ENCODE measurements around the gene TRIO. TPM values are rescaled to one million over a fixed set of nuclear protein-coding genes. Genes with fewer than 3 reads are reported as not detected.
A peak's percentile ranks its signal among the peaks of the same experiment; 100 is the strongest.

Gene TRIO
- polyA plus RNA-seq, 12 donors = 152 to 272 (median 172) TPM; not detected in 1

DNA sequence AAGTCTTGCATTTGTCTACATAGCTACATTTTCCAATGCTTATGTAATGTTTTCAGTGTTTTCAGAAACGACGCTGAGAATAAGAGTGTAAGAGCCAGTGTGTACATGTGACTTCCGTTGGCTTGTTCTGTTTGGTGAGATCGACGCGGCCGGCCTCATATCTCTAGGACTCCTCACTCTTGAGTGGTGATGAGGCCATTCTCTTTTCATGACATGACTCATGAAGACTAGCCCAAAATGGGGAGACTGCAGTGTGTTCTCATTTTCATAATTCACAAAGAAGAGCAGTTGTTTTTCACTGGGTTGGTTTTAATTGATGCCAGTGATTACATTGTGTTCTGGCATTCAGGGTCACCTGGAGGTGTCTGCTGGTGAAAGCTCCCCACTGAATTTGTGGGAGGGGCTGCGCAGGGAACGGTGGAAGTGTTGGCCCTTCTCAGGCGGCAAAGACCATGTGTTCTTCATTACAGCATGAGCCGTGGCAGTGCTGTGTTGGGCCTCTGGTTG is 306.9 kb downstream of the TRIO start:
- peak; percentile 78 for DNase-seq

DNA sequence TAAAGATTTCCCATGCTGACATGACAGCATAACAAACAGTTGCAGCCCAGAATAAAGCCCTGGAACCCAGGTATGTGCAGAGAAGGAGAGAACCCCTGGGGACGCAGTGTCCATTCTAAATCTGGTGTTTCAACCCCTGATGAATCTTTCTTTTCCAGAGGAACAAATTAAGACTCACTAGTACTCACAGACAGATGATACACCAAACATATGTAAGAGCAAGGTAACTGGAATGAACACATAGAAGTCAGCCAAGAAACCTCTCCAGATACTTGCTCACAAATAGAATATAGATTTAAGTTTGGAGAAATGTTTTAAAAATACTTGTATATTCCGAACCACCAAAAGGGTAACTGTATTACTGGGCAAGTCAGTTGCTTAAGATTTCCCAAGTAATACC is 307.6 kb downstream of the TRIO start:
- no peak for DNase-seq

DNA sequence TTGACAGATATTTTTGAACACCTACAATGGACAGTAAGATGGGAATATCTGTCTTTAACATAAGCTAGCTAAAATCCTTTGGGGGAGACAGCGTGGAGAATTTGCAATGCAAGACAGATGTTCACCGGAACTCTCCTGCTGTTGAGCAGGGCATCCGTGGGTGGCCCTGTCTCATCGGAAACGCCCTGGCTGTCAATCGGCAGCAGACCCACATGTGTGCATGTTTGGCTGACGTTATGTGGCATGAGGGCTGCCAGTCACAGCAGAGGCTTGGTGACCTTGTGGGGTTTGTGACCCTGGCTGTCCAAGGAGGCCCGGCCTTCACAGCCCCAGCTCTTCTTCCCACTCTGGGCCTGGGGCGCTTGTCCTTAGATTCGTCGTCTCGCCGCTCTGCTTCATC is 308.7 kb downstream of the TRIO start:
- DNase-seq = no peak

DNA sequence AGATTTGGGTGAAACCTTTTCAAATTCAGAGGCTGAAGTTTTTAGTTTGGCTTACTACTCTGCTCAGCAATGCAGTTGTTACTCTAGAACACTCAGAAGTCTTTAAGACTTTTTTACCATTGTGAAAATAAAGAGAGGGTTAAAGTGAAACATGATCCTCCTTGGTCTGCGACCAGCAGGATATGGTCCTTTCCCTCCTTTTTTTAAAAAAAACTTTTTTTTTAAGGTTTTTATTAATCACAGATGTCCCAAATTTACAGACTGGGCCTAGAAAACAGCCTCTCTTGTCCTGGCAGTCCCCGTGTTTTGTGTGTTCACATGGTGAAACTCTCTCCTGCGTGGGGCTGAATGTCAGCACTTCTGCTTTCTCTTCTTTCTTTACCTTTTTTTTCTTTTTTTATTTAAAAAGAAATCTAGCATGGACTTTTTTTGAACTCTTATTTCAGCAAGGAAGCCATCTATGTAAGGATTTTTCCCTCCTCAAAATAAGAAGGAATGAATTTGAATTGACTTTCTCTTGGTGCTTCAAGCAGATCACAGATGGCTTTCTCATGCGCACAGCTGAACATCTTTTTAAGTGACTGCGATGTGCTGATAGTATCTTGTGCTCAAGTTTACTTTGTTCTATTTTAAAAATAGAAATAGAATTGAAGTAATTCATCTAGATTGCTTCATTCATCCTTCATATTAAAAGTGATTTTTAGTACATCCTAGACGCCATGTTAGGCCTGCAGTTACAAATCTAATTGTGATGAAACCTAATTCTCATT is 309.7 kb downstream of the TRIO start:
- no peak for DNase-seq

DNA sequence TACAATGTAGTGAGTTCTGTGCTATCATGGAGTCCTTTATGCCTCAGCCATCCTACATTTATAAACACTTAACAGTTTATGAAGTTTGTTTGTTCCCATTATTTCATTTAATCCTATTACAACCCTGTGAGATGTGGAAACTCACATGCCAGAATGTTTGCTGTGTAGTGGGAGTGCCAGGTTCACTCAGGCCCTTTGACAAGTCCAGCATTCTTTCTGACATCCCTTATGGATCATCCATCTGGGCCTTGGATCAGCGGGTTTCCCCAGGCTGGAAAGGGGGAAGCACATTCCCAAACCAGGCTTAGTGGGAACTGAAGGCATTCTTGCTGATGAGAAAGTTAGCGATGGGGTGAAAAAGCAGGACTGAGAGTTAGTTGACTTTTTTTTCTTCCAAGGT is 310.3 kb downstream of the TRIO start:
- no peak for DNase-seq

DNA sequence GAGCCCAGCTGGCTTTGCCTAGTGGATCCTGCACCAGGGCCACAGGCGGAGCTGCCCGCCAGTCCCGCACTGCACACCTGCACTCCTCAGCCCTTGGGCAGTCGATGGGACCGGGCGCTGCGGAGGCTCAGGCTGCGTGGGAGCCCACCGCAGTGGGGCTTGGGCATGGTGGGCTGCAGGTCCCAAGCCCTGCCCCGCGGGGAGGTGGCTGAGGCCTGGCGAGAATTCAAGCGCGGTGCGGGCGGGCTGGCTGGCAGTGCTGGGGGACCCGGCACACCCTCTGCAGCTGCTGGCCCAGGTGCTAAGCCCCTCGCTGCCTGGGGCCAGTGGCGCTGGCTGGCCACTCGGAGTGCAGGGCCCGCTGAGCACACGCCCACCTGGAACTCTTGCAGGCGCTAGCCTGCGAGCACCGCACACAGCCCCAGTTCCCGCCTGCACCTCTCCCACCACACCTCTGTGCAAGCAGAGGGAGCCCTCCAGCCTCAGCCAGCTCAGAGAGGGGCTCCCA is 312.7 kb downstream of the TRIO start:
- no peak for DNase-seq

DNA sequence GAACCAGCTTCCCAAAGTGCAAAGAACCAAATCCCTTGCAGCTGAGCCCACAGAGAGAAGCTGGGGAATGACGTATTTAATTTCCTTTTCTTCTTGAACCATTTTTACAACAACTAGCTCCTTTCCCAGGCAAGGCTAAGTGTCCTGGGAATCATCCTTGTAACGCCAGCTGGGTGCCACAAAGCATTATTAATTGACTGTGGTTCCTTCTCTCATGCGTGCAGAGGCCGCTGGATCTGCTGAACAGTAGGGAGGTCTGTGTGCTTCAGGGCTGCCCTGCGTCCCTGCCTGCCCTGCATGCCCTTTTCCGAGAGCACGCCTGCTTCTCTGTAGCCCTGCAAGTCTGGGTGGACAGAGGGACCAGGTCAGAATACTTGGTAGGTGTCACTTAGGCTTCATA is 314.3 kb downstream of the TRIO start:
- DNase-seq = no peak

DNA sequence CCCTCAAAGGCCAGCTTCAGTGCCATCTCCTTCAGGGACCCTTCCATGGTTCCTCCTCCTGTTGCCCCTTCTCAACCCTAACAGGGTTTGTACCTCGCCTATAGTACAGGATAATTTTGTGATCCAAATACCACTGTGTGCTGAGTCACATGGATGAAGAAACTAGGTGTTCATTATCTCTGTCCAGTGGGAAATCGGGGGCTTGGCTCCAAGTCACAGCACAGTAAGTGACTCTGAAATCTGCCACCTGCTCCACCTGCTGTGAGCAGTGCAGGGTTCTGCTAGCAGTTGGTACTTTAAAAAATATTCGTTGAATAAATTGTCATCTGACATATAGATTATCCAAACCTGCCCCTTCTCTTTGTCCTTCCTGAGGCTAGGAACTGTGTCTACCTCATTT is 315.3 kb downstream of the TRIO start:
- no peak for DNase-seq

DNA sequence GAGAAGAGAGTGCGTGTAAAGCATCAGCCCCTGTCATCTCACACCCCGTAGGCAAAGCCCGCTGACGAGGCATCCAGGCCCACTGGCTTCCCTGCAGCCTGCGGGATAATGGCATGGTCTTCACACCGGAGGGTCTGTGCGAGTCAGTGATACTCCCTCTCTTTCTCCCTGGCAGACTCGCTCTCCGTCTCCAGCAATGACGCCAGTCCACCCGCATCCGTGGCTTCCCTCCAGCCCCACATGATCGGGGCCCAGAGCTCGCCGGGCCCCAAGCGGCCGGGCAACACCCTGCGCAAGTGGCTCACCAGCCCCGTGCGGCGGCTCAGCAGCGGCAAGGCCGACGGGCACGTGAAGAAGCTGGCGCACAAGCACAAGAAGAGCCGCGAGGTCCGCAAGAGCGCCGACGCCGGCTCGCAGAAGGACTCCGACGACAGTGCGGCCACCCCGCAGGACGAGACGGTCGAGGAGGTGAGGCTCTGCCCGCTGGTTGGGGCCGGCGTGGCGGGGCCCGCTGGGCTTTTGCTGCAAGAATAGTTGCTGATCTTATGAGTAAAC is 317.8 kb downstream of the TRIO start:
- no peak for DNase-seq

DNA sequence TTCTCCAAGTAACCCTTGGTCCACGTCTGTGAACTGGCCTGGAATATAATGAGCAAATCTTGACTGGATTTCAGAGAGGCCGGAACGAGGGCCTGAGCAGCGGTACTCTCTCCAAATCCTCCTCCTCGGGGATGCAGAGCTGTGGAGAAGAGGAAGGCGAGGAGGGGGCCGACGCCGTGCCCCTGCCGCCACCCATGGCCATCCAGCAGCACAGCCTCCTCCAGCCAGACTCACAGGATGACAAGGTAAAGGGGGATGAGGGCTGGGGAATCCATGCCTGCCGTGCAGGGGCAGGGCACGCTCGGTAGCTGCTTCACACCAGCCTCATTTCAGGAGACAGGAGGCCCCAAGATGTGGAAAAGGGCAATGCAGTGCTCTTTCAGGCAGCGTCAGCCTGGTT is 319.5 kb downstream of the TRIO start:
- DNase-seq = no peak

DNA sequence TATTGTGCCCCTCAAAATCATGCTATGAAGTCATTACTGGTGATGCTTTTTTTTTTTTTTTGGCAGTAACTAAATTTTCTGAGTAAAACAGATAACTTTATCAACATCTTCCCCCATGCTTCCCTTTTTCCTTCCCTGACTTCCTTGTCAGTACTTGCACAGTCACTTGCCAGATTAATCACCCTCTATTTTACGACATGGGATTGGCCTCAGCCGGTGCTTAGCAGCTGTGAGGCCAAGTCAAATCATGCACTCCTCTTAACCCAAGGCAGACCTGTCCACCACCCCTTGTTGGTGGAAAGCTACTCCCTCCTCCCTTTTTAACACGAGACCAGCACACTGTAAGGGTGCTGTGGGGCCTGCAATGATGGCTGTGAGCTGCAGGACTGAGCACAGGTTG is 320.5 kb downstream of the TRIO start:
- DNase-seq = no peak

DNA sequence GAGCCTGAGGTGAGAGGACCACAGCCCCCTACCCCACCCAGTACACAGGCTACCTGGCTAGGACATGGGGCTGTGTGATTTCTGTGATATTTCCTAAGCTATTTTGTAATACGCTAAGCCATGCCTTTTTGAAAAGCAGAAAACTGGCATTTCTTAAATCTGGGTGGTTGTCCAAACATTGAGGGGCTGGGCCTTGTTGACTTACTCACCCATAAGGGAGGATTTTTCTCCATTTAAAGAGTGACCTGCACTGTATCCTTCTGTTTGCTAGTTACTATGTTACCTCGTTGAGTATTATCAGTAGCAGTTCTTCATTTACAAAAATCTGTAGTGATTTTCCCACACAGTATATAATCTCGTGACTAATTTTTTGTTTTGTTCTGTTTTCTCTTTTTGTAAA is 321.0 kb downstream of the TRIO start:
- DNase-seq = no peak

DNA sequence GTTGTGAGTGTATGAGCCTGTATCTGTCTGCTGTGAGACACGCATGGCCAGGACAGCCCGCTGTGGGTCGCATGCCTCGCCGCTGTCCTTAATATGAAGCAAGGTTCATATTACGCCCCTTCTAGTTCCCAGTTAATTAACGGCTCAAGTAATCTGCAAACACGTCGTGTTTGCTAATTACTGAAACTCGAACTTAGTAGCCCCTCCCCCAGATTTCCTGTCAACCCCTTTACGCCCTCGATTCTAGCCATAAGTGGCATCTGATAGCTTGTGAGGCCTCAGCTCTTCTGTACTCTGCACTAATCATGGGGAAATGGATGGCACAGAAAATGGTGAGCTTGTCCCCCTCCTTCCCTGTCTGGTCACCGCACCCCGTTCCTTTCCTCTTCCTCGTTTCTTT is 321.5 kb downstream of the TRIO start:
- DNase-seq = no peak

DNA sequence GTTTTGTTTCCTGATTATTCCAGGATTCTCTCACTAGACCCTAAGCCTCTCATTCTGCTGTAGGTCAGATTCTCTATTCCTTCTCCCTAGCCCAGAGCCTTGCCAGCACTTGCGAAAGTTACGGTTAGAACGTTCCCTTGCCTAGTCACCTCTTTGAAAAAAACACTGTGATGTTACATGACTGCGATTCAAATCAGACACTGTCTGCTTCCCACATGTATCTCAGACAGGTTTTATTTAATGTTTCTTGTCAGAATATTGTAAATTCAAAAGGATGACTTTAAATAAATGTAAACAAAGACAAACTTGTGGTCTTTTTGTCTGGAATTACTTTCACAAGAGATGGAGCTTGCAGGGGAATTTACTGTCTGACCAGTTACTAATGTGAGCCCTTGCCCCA is 322.0 kb downstream of the TRIO start:
- no peak for DNase-seq

DNA sequence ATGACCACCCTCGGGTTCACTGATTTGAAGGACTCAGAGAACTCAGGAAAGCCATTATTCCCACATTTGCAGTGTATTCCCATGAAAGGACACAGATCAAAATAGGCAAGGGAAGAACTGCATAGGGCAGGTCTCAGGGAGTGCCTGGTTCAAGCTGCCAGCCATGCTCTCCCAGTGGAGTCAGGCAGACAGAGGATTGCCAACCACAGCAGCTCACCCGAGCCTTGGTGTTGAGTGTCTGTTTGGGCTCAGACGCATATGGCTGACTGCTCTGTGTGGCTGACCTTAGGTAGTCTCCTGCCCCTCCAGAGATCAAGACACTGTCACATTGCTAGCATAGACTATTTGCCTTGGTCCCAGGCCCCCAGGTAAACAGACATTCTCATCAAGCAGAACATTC is 322.6 kb downstream of the TRIO start:
- no peak for DNase-seq

DNA sequence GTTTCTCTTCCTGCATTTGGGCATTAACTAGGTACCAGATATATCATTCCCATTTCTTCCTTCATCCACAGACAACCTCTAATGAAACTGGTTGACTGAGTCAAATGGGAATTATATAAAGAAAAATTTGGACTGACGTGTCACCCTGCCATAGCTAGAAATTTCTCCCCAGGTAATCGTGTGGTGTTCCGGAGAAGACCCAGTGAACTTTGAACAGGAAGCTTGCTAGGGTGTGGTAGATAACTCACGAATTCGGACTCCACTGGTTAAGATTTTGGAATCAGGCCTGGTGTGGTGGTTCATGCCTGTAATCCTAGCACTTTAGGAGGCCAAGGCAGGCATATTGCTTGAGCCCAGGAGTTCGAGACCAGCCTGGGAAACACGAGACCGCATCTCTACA is 324.1 kb downstream of the TRIO start:
- no peak for DNase-seq

DNA sequence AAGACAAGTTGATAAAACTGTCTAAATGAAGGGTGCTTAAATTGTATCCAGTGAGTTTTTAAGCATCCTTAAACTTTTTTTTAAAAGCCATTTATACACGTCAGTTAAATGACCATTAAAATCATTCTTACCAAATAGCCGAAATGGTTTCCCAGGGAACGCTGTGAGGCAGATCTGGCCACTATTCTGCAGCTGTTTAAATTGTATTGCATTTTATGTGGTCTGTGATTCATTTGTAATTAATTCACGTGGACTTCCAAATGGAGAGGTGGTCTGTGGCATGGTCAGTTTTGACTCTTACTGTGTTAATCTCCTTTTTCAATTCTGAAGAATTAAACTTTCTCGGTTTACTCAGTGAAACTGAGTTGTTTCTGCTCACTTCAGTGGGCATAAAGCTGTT is 324.7 kb downstream of the TRIO start:
- DNase-seq = no peak

DNA sequence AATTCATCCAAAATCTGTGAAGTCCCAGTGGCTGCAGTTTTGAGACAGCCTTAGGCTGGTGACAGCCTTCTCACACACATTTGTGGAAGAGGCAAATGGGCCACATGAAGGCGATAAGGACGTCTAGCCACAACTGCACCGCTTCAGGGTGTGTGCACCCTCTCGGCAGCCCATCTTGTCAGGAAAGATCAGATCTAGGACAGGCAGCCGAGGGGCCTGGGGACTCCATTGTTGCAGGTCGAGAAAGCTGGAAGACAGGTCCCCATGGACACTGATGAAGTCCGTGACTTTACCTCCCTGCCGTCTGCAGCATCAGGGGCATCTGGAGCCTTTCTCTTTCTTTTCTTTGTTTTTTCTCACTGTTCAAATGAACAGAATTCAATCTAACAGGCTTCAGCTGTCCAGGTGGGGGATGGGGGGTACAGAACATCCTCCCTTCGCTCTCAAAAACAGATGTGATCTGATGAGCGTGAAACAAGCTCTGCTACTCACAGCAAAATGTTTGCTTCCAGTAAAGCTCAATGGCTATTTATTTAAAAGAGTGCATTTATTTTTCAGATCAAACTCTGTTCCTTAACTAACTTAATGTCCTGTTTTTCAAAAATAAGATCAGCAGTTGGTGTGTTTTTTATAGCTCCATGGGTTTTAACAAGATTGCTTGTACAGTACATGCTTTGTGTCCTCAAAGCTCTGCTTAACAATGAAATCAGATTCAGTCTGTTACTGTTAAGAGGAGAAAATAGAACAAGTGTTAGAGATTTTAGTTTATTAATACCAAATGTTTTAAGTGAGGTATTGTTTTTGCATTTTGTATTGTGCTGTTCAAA is 326.6 kb downstream of the TRIO start:
- DNase-seq = no peak

DNA sequence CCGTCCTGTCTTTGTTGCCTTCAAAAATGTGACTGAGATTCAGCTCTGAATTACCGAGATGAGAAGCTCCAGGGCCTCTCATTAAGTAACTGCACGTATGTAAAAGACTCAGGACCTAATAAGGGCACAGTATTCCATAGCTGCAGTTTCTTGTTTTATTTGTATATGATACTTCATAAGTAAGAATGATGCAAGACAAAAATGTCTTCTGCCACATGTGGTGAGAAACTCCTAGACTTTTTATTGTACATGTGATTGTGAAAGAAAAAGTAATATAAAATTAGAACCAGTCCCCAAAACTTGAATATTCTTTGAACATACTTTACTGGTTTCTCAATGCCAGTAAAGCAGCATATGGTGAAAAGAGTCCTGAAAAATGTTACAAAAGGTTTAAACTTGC is 328.4 kb downstream of the TRIO start:
- DNase-seq = no peak

DNA sequence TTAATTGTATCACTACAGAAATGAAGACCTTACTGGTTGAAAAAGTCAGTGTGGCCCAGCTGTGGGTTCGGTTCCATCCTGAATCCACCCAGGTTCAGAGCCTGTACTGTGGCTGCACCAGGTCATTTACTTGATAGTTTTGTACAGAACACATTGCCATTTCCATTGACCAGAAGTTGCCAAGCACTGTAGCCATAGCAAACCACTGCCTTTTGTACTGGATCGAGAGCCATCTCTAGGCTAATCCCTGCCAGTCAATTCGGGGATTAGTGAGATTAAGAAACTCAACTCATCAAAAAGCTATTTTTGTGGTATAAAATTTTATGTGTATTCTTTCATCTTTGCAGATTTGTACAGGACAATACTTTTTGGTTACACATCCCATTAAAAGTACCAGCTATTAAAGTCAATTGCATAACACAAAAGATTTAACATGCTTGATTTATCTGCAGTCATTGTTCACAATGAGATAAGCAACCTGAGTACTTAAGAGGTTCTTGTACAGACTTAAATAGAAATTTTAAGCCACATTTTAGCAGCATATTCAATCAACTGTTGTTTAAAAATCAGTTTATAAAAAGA is 329.9 kb downstream of the TRIO start:
- DNase-seq = no peak

DNA sequence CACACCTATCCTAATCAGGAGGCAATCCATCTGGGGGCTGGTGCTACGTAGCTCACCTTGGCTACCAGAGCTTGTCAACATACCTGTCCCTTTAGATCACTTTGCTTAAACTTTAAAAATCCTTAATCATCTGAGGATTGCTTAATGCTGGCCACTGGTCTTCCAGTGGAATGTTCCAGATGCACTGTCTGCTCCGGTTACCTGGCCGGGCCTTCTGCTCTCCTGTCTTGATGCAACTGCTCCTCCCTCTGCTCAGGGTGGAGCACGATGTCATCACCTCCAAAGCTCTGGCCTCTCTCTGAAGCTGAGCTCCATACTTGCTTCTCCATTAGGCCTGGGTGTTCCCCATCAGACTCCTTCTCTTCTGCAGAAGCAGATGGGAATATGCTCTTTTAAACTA is 331.9 kb downstream of the TRIO start:
- no peak for DNase-seq

DNA sequence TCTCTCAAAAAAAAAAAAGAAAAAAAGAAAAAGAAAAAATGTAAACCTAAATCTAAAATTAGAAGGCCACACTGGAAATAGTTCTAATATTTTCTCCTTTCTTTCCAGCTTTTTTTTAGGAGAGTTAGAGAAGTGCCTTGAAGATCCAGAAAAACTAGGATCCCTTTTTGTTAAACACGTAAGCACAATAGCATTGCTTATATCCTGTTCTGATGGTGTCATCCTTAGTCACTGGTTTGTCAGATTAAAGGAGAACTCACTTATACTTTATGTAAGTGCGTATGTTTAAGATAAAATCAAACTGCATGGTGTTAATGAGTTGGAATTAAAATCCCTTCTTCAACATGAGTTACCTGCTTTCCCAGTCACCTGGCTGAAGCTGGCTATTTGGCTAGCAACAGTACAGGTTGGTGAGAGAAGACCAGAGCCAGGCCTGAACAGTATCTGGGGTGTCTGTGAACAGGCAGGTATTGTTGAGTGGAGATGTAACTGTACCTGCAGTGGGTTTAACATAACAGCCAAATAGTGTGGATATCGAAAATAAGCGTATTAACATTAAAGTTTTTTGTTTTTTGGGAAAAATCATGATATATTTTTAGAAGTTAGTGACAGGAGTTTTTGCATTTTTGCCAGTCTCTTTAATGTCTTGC is 333.8 kb downstream of the TRIO start:
- no peak for DNase-seq
